ENCODE results near the gene PRUNE2. TPM values are rescaled to one million over a fixed set of nuclear protein-coding genes. Genes with fewer than 3 reads are reported as not detected.

PRUNE2 gene
- total RNA-seq, 1 experiment from 2014 or later = 0.59 TPM

- intact Hi-C loops (cut with micrococcal nuclease) = no loop called here
Observed at GRCh38 chr9:76828447-76828846, 77.5 kb downstream of the PRUNE2 start.

More at GRCh38 chr9:76828447-76828846, 77.5 kb downstream of the PRUNE2 start:
- ATAC-seq (no peak), DNase-seq (ENCODE audit: low read depth, low spot score) (no peak)
- Histone ChIP-seq H3K9me2 (ENCODE audit: insufficient read depth) (no peaks in the 10 kb centered on the region), H4K20me1 (ENCODE audit: insufficient read depth) (no peaks in the 10 kb centered on the region), H2AFZ (ENCODE audit: low read depth, low read length, poor library complexity, severe bottlenecking) (no peak overlapping the region), H3K4me3 (replicated peaks in 1 of 2; ENCODE audit: low read depth in 1 of 2, low read length in 2 of 2) (no peak overlapping the region), H3K9me3 (ENCODE audit: control insufficient read depth in 1 of 2, insufficient read depth in 1 of 2, low read depth in 1 of 2, low read length in 2 of 2) (no peaks in the 10 kb centered on the region), H3K4me1 (ENCODE audit: control insufficient read depth in 1 of 2, insufficient read depth in 2 of 2, low read length in 2 of 2) (no peaks in the 10 kb centered on the region), H3K9ac (ENCODE audit: low read length) (no peak overlapping the region), H3K79me2 (ENCODE audit: insufficient read depth, low read length) (no peaks in the 10 kb centered on the region), H3K4me2 (ENCODE audit: low read length) (no peak overlapping the region), H3K36me3 (ENCODE audit: control insufficient read depth in 1 of 2, insufficient read depth in 2 of 2, low read length in 2 of 2) (no peaks in the 10 kb centered on the region), H3K27me3 (ENCODE audit: insufficient read depth, low read length) (no peaks in the 10 kb centered on the region), H3K27ac (ENCODE audit: low read depth, low read length) (no peak overlapping the region)
- CTCF ChIA-PET = no interaction called here
- TF ChIP-seq FOSL1 (IDR thresholded peaks at IDR 0.05; ENCODE audit: low read depth) (no peak), RAD21 (IDR thresholded peaks at IDR 0.05; ENCODE audit: low read depth) (no peak), ZBTB33 (IDR thresholded peaks at IDR 0.05; ENCODE audit: extremely low read depth, insufficient replicate concordance, low read length) (no peak), CEBPB (IDR thresholded peaks at IDR 0.05; ENCODE audit: low read depth) (no peak), ATF3 (IDR thresholded peaks at IDR 0.05) (no peak), ZFX (IDR thresholded peaks at IDR 0.05) (no peak), MAX (IDR thresholded peaks at IDR 0.05) (no peak), CTCF (IDR thresholded peaks at IDR 0.05 in 2 of 3, conservative IDR thresholded peaks at IDR 0.05 in 1 of 3; ENCODE audit: borderline replicate concordance in 1 of 3, insufficient read depth in 1 of 3, low read depth in 2 of 3, low read length in 2 of 3) (no peak)
- BruUV-seq (replicated peaks) = no TSS peak
- RAD21 ChIA-PET (ENCODE audit: low non-redundant PET in 1 of 2, low total read pairs in 2 of 2, uncharacterized antibody in 2 of 2, unreplicated experiment in 2 of 2) = no interaction called here
- POLR2A ChIA-PET = interaction anchor here (0.7 kb wide), 1 partner anchor 510 kb away, joined by 3 read pairs; no protein-coding TSS in a partner anchor

All from HCT116 (cell line).